DMS114 treated with DMSO at 0.1 percent for 48 hours (cell line): Measurements from ENCODE around the gene ITGAD.

ENCODE experiments used
- DNase-seq: peaks from one replicate; lab custom pipeline; 2025; ENCODE audit not compliant: unreplicated experiment; lab: John Stamatoyannopoulos, UW

The ITGAD gene

DNA sequence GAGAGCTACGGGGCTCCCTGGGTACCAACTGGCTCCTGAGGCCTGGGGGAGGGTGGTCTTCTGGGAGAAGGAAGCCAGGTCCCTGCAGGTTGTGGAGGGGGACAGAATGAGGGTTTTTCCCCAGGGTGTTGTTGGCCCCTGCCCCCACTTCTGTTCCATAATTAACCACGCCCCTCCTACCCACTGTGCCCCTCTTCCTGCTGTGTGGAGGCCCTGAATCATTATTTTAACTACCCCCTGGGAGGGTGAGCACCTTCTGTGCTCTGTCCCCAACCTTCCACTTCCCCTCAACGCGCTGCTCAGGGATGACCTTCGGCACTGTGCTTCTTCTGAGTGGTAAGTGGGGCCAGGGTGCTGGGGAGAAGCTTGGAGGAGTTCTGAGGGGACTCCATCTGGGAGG is at the start of gene ITGAD:
Gene ITGAD, plus strand, starts transcription at position 280 of the 400 bp plus-strand sequence. Its CDS starts 26 bp downstream, at position 306.
- DNase-seq: no peak

DNA sequence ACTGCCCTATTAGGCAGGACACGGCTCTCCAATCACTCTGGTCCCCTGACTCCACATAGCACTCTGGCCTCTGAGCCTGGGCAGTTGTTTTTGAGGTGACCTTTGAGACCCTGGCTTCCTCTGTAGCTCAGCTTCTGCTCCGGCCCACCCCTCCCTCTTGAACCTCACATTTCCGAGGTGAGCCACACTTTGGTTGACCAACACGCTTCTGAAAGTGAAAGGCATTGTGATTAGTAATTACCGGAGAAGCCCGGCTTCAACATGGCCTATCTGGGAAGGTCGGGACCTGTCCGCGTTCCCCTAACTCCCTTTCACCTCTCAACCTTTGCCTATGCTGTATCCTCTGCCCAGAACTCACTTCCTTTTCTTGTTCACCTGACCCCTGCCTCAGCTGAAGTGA is 48.4 kb upstream of the ITGAD start:
- DNase-seq: no peak

DNA sequence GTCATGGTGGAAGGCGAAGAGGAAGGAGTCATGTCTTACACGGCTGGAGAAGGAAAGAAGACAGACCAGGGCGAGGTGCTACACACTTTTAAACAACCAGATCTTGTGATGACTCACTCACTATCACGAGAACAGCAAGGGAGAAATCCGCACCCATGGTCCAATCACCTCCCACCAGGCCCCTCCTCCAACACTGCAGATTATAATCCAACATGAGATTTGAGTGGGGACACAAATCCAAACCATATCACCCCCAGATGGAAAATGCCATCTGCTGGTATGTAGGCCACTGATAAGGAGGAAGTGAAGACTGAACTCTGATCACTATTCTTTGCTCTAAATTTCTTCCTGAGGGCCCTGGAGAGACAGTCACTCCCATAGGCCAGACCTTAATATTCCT is 45.7 kb upstream of the ITGAD start:
- no peak for DNase-seq

DNA sequence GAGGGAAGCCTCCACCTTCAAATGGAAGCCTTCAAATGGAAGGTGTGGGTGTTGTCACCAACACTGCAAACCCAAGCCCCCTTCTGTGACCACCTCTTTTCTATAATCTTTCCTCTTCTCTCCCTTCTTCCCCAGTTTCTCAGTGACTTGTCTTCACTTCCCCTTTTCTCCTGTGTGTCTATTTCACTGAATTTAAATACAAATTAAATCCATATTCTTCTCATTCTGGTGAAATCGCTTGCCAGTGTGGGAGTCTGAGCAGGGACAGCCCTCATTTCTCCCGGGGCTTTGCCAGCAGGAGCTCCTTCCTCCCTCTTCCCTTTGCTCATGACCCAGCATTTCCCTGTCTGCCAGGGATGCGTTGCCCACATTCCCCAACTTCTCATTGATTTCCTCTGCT is 44.6 kb upstream of the ITGAD start:
- no peak for DNase-seq

DNA sequence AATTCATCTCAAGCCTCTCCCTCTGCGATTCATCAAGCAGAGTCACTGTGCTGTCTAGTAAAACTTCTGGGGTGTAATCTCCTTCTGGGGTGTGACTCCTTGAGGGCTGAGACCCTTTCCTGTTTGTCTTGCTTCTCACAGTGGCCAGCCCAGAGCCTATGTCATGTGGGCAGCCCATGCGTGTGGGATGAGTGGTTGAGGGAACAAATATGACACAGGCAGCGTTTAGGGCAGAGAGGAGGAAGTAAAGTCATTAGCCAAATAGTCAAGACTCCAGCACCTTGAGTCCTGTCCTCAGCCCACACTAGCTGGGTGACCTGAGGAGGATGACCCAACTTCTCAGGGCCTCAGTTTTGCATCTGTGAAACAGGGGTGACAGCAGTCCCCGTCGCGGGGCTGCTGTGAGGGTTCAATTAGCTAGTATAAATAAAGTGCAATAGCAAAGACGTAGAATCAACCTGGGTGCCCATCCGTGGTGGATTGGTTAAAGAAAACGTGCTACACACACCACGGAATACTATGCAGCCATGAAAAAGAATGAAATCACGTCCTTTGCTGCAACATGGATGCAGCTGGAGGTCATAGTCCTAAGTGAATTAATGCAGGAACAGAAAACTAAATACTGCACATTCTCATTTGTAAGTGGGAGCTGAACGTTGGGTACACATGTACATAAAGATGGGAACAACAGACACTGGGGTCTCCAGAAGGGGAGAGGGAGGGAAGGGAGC is 42.7 kb upstream of the ITGAD start:
- no peak for DNase-seq

DNA sequence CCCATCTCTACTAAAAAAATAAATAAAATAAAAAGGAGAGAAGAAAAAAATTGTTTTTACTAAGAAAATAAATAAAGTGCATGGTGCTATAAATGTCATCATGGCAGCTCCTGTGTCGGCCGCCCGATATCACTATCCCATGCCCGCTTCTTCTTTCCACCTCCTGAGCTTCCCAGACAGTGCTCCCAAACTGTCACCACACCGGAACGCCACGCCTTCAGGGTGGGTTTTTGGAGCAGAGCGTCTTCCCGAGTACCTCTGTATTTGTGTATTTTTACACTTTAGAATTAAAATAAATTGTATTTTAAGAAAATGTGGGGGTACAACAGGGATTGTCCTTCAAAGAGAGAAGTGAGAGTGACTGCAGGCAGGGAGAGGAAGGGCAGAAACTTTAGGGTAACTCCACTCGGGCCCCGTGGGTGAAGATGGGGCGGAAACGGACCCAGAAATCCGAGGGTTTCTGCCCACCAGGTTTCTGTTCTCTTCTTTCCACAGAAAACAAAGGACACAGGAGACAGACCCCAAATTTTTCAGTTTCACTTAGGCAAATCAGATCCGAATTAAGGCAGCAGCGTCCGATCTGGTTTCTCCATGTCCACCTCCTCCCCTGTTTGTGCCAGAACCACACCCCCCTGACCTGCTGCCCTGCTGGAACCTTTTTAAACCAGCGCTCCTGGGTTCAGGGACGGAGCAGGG is 41.7 kb upstream of the ITGAD start:
- DNase-seq: no peak

DNA sequence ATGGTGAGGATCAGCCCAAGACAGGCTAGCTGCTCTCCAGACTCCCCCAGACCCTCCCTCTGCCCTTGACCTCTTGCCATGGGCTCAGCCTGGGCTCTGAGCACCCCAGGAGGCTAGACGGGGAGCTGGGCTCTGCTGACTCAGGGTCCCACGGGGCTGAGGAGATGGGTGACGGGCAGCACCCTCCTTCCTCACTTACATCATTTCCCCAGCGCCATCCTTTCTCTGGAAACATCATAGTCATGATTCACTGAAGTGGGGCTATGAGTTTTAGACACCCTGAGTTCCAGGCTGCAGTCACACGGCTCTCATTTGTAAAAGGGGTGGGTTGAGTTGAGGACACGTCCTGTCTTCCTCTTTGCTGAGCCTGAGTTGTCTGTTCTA is 41.2 kb upstream of the ITGAD start:
- DNase-seq: no peak

DNA sequence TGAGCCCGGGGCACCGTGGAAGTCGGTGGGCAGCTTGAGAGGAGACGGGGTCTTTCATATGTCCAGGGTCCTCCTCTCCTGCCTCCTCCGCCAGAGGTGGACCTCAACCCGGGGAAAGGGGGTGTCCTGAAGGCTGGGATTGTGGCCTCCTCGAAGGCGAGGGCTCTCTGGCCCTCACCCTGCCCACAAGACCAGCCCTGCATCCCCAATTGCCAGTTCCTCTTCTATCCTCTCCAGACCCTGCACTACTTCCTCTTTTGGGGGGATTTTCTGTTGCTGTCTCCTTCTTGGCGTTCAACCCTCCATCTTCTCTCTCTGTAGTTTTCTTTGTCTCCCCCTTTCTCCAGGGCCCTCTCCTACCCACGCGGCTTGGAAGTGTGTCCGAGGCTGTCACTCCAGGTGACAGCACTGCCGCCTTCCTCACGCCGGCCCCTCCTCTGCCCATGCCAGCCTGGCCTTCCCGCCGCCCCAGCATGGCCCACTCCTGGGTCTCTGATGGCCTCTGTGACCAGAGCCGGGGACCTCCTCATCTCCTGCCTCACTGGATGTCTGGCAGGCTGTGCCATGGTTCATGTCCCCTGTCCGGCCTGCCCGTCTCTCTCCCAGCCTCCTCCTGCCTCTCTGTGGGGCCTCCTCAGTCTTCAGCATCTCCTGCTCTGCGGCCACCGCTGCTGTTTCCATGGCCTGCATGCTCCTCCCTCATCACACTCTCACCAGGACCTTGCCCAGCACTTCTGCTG is 40.6 kb upstream of the ITGAD start:
- DNase-seq: no peak

DNA sequence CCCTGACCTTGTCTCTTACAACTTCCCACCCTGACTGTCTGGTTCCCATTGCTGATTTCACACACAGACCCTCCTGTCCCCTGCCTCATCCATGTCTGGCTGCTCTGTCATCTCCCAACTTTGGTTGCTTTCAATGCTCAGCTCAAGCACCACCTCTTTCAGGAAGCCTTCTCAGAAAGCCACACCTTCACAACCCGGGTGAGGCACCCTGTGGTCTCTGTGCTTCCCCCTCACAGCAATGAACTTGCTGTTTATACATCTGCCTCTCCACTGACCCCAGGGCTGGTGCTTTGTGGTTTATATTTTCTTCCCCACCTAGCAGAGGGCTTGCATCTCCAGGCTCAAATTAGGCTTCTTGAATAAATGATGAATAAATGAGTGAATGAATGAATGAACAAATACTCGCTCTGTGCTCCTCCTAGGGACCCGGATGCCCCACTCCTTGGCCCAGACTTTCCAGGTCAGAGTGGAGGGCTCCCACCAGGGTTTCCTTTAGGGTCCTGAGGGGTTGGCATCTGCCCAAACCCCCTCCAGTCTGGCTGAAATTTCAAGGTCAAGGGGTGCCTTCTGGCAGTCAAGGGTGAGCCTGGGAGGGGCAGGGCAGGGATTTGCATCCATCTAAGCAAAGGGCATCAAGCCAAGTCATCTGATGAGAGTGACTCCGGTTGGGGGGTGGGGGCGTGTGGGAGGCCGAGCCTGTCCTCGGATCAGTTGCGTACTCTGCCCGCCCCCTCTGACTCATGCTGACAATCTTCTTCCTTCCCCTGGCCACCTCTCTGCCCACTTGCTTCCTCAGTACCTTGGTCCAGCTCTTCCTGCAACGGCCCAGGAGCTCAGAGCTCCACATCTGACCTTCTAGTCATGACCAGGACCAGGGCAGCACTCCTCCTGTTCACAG is 38.5 kb upstream of the ITGAD start, which contains the start of gene ITGAX:
Gene ITGAX, plus strand, starts transcription at position 783 of the 898 bp plus-strand sequence. Its CDS starts 79 bp downstream, at position 862.
- no peak for DNase-seq

DNA sequence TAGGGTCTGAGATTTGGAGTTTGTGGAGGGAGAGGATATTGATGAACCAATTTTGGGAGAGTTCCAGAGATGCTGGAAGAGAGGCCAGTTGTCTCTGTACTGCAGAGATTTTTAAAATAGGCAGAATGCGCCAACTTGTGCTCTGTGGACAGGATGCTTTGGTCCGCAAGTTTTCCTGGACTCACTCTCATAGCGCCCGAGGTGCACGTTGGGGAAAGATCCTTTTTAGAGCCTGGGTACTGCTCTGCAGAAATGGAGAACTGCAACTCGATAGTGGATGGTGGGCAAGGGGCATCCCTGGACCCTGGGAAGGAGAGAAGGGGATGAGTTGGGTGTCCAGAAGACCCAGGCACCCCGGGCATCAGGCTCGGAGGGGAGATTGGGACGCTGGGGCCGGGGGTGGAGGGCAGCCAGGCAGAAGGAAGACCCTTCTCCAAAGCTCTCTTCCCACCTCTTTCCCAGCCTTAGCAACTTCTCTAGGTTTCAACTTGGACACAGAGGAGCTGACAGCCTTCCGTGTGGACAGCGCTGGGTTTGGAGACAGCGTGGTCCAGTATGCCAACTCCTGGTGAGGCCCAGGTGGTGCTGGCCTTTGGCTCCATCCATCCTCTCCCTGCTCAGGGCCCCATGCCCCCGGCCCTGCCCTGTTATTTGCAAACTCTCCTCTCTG is 37.6 kb upstream of the ITGAD start:
- DNase-seq: no peak

DNA sequence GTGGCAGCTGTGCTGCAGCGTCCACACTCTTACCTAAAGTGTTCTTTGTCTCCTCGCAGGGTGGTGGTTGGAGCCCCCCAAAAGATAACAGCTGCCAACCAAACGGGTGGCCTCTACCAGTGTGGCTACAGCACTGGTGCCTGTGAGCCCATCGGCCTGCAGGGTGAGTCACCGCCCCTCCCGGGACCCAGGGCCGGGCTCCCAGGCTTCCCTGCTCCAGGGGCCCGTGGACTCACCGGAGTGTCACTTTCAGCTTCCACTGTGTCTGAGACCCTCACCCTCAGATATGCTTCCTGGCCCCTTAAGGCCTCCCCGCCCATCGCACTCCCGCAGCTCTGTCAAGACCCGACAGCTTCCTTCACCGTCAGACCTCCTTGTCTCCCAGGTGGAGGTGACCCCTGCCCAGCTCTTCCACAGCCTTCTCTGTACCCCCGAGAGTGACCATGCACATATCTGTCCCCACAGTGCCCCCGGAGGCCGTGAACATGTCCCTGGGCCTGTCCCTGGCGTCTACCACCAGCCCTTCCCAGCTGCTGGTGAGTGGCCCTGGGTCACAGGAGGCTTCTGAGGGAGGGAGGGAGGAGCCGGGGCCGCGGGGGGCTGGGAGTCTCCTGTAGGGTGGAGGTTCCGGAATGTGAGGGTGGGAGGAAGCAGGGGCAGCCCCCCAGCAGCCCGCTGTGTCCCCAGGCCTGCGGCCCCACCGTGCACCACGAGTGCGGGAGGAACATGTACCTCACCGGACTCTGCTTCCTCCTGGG is 36.4 kb upstream of the ITGAD start:
- no peak for DNase-seq

DNA sequence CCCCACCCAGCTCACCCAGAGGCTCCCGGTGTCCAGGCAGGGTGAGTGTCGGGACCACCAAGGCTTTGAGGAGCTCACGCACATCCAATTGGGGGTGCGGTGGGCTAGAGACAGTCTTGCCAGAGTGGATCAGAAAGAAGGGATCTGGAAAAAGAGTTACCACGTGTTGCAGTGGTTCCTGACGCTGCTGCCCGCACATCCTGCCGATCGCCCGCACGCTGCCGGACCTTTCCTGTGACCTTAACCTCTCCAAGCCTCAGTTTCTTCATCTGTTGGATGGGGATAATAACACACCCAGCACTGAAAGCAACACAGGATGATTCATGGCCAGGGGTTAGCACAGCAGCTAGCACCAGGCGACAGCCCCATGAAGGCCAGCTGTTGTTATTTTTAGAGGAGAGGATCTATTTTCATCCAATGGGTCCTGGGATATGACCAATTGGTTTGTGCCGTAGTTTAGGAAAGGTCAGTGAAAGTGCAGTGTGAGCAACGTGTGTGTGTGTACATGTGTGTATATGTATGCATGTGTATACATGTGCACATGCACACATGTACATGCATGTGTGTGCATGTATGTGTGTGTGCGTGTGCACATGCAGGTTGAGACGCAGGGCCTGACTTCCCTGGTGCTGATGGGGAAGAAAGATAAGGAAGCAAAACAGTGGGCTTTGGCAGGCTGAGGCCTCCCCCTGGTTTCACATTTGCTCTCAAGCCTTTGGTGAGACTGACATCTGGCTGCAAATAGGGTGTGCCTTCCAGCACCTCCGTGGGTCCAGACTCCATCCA is 35.6 kb upstream of the ITGAD start:
- no peak for DNase-seq

DNA sequence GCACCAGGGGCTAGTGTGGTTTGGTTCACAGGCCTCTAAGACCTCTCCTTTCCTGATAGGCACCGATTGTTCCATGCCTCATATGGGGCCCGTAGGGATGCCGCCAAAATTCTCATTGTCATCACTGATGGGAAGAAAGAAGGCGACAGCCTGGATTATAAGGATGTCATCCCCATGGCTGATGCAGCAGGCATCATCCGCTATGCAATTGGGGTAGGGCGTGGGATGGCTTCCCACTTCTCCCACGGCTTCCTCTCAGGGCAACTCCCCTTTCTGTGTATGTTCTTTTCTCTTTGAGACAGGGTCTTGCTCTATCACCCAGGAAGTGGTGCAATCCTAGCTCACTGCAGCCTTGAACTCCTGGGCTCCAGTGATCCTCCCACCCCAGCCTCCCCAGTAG is 32.9 kb upstream of the ITGAD start:
- DNase-seq: no peak

DNA sequence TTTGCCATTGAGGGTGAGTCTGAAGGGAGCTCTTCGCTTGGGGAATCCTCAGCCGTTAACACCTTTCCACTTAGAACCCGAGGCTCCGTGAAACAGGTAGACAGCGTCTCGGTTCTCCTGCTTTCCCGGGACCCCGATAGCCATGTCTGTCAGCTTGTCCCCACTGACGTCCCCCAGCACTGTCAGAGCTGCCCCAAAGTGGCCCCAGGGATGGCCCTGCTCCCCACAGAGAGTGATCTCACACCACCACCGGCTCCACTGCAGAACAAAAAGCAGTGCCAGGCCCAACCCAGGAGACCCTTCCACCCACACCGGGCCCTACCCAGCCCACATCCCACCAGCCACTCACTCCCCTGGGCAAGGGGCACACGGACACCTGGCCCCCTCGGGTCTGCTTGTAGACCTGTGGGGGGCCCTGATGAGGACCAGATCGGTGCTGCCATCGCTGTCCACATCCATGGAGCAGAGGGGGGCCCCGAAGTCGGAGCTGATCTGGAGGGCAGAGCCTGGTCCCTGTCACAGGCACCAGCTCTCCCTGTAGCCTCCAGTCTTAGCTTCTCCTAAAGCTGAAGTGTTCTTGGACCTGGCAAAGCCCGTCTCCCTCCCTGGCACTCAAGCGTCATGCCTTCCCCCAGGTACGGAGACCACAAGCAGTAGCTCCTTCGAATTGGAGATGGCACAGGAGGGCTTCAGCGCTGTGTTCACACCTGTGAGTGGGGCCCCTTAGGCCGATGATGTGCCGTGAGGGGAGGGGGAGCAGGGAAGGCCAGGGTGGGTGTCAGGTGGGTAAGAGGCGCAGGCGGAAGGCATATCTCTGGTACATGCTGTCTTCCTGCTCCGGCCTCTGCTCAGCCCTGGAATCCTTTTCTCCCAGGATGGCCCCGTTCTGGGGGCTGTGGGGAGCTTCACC is 31.7 kb upstream of the ITGAD start:
- DNase-seq: no peak

DNA sequence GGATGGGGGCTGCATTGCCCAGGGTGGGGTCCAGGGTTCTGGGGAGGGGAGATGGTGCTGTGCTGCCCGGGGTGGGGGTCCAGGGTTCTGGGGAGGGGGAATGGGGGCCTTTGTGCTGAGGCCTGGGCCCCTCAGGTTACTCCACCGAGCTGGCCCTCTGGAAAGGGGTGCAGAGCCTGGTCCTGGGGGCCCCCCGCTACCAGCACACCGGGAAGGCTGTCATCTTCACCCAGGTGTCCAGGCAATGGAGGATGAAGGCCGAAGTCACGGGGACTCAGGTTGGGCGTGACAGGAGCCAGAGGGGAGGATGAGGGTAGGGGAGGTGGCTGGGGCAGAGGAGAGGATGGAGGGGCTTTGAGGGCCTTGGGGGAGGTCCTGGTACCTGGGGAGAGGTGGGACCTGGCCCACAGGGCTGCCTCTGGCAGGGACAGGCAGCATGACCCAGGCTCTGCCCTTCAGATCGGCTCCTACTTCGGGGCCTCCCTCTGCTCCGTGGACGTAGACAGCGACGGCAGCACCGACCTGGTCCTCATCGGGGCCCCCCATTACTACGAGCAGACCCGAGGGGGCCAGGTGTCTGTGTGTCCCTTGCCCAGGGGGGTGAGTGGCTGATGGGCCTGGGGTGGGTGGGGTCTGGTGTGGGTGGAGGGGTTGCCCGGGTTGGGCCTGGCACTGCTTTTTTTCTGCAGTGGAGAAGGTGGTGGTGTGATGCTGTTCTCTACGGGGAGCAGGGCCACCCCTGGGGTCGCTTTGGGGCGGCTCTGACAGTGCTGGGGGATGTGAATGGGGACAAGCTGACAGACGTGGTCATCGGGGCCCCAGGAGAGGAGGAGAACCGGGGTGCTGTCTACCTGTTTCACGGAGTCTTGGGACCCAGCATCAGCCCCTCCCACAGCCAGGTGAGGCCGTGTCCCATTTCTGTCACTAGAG is 30.4 kb upstream of the ITGAD start:
- DNase-seq: no peak

DNA sequence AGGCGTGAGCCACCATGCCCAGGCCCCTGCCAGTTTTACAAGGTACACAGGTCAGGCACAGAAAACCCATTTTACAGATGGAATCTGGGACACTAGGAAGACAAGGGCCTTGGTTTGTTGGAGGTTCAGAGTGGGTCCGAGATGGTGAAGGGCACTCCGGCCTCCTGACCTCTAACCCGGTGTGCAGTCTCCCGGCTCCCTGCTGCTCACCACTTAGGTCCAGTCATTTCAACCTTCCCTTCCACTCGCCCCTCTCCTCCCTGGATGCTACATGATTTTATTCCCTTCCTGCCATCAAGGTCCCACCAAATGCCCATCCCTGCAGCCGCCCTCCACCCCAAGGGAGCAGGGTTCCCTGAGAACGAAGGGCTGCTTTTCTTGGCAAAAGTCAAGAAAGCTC is 29.4 kb upstream of the ITGAD start:
- no peak for DNase-seq

DNA sequence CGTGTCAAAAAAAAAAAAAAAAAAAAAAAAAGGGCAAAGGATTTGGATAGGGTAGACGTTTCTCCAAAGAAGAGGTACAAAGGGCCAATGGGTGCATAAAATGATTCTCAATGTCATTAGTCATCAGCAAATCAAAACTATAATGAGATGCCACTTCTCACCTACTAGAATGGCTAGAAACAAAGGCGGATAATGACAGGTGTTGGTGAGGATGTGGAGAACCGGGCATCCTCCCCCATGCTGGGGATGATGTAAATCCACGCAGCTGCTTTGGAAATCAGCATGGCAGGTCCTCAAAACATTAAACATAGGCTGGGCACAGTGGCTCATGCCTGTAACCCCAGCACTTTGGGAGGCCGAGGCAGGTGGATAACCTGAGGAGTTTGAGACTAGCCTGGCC is 28.7 kb upstream of the ITGAD start:
- DNase-seq: no peak
